Natural killer cell (primary cell): ENCODE measurements around the gene ZNF451. TPM values are rescaled to one million over a fixed set of nuclear protein-coding genes. Genes with fewer than 3 reads are reported as not detected.

ENCODE experiments used
- ATAC-seq, 3 donors: fragments of 150-1000 bp in 2 of 3; fragments of 200-7000 bp in 1 of 3; cut with Tn5 transposase; 1 replicate in 1 of 3; 2 replicates in 2 of 3; pipeline ENCODE4 v1.10.0; 2021; ENCODE audit warnings: mild to moderate bottlenecking in 2 of 3, moderate library complexity in 2 of 3
- DNase-seq, 2 donors: peaks; one replicate each; pipeline versions ENCODE4 v3.0.0 to v3.0.0-alpha.2; 2013 to 2021; ENCODE audit warnings: mixed read lengths in 1 of 2
- H3K27ac ChIP-seq: one replicate; pipeline ENCODE4 v1.5.1; 2013; ENCODE audit warnings: mild to moderate bottlenecking, low read length
- H3K27me3 ChIP-seq: one replicate; pipeline ENCODE4 v1.6.1; 2013; ENCODE audit warnings: low read length; ENCODE audit not compliant: control insufficient read depth, insufficient read depth
- H3K36me3 ChIP-seq: one replicate; pipeline ENCODE4 v1.6.1; 2013; ENCODE audit warnings: low read length; ENCODE audit not compliant: control insufficient read depth, insufficient read depth
- H3K4me1 ChIP-seq: one replicate; pipeline ENCODE4 v1.6.1; 2013; ENCODE audit warnings: low read length; ENCODE audit not compliant: control insufficient read depth, insufficient read depth
- H3K4me3 ChIP-seq: one replicate; pipeline ENCODE4 v1.5.1; 2013; ENCODE audit warnings: low read length
- H3K9me3 ChIP-seq: one replicate; pipeline ENCODE4 v1.6.1; 2013; ENCODE audit warnings: low read length; ENCODE audit not compliant: control insufficient read depth, insufficient read depth
- H3K27ac Mint-ChIP-seq, 2 donors: one replicate each; pipeline ENCODE4 v1.8.0; 2022; ENCODE audit warnings: mild to moderate bottlenecking in 2 of 2, mixed read lengths in 2 of 2, moderate library complexity in 1 of 2
- H3K27me3 Mint-ChIP-seq, 2 donors: one replicate each; pipeline ENCODE4 v1.8.0; 2022; ENCODE audit warnings: low read depth in 2 of 2, mixed read lengths in 2 of 2
- H3K36me3 Mint-ChIP-seq: one replicate; pipeline ENCODE4 v1.8.0; 2022; ENCODE audit warnings: mixed read lengths
- H3K4me1 Mint-ChIP-seq, 2 donors: one replicate each; pipeline ENCODE4 v1.8.0; 2022; ENCODE audit warnings: mixed read lengths in 2 of 2
- H3K4me3 Mint-ChIP-seq: one replicate; pipeline ENCODE4 v1.8.0; 2022; ENCODE audit warnings: mild to moderate bottlenecking, moderate library complexity, mixed read lengths
- H3K9me3 Mint-ChIP-seq, 2 donors: one replicate each; pipeline ENCODE4 v1.8.0; 2022; ENCODE audit warnings: mixed read lengths in 2 of 2
- WGBS: methylation state at CpG from one replicate; pipeline ENCODE4 v1.1.7; 2013; ENCODE audit warnings: missing lambda C conversion rate; ENCODE audit not compliant: insufficient coverage; 5-methylcytosine and 5-hydroxymethylcytosine counted together
- intact Hi-C: fragments of 100-400 bp; cut with micrococcal nuclease; formaldehyde crosslinking; loops from one replicate; pipeline ENCODE4 v1.14.2; 2022
- total RNA-seq, 4 donors: library from RNA; stranded (reverse); fragments of 120-200 nt in 1 of 4; gene quantifications; one replicate each; pipeline versions ENCODE4 v1.2.3 to v1.2.4, GENCODE V29; 2013 to 2022
- TF ChIP-seq, protein P1 (sequence below): fragments of 200-600 bp; IDR thresholded peaks from one replicate; pipeline ENCODE4 v1.8.0; 2022; ENCODE audit warnings: antibody characterized with exemption

The ZNF451 gene
- total RNA-seq, 3 donors from 2014 or later (not counting 1 experiment from before 2014, with no cell fraction given): 121 to 131 (median 122) TPM

DNA sequence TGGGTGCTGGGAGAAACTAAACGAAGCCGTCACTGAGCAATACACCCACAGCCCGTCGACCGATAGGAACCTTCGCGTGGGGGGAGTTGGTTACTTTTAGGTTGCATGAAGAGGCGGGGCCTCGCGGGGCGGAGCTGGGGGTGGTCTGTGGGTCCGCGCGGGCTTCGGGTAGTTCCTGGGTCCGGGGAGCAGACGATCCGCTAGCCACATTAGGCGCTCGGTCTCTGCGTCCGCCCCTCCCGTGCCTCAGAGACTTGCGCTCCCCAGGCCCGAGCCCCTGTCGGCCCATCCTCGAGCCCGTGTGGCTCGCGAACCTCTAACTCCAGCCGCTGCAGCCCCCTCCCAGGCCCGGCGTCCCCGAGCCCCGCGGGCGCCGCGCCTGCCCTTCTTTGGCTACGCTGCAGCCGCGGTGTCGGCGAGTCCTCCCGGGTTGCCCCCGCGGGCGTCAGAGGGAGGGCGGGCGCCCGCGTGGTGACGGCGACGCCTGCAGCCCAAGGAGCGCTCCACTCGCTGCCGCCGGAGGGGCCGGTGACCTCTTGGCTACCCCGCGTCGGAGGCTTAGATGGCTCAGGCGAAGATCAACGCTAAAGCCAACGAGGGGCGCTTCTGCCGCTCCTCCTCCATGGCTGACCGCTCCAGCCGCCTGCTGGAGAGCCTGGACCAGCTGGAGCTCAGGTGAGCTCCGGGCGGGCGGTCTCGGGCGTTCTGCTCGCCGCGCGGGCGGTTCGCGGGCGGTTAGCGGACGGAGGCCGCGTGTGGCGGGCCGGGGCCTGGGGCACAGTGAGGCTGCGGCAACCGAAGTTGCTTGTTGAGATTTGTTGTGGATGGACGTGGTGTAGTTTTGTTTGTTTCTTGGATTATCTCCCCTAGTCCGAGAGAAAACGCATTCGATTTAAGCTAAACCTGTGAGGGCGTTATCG lies 82.4 kb downstream of the ZNF451 start, which contains the start of gene BAG2:
Gene BAG2, plus strand, starts transcription at position 191 of the 920 bp plus-strand sequence. Its CDS starts 372 bp downstream, at position 563.
- ATAC-seq: peak; percentile 85 to 94 (median 90)
- peak; percentile 89 to 90 for DNase-seq
- peaks cover 3% of the 10 kb centered on the region for H3K36me3 ChIP-seq
- Mint-ChIP-seq H3K4me1 (peaks cover 20 to 21% of the 10 kb centered on the region in 2 donors), H3K9me3 (no peaks in the 10 kb centered on the region), H3K27me3 (no peaks in the 10 kb centered on the region), H3K27ac (peak within 1 kb of the TSS; percentile 85 to 88), H3K36me3 (no peaks in the 10 kb centered on the region), H3K4me3 (peak within 1 kb of the TSS; percentile 91)
- peak within 1 kb of the TSS; percentile 74 for H3K4me3 ChIP-seq
- H3K27me3 ChIP-seq: no peaks in the 10 kb centered on the region
- H3K9me3 ChIP-seq: no peaks in the 10 kb centered on the region
- WGBS: under 1% methylated on average over 97 of the region's 97 CpGs
- H3K27ac ChIP-seq: peak within 1 kb of the TSS; percentile 81
- TF ChIP-seq, protein P1, sequence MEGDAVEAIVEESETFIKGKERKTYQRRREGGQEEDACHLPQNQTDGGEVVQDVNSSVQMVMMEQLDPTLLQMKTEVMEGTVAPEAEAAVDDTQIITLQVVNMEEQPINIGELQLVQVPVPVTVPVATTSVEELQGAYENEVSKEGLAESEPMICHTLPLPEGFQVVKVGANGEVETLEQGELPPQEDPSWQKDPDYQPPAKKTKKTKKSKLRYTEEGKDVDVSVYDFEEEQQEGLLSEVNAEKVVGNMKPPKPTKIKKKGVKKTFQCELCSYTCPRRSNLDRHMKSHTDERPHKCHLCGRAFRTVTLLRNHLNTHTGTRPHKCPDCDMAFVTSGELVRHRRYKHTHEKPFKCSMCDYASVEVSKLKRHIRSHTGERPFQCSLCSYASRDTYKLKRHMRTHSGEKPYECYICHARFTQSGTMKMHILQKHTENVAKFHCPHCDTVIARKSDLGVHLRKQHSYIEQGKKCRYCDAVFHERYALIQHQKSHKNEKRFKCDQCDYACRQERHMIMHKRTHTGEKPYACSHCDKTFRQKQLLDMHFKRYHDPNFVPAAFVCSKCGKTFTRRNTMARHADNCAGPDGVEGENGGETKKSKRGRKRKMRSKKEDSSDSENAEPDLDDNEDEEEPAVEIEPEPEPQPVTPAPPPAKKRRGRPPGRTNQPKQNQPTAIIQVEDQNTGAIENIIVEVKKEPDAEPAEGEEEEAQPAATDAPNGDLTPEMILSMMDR: no peak
- peaks cover 11% of the 10 kb centered on the region for H3K4me1 ChIP-seq
- intact Hi-C loops: loop anchor here (1.0 to 2.0 kb wide), 5 partner anchors 36 to 144 kb away; partner anchors contain the start of gene KIAA1586

DNA sequence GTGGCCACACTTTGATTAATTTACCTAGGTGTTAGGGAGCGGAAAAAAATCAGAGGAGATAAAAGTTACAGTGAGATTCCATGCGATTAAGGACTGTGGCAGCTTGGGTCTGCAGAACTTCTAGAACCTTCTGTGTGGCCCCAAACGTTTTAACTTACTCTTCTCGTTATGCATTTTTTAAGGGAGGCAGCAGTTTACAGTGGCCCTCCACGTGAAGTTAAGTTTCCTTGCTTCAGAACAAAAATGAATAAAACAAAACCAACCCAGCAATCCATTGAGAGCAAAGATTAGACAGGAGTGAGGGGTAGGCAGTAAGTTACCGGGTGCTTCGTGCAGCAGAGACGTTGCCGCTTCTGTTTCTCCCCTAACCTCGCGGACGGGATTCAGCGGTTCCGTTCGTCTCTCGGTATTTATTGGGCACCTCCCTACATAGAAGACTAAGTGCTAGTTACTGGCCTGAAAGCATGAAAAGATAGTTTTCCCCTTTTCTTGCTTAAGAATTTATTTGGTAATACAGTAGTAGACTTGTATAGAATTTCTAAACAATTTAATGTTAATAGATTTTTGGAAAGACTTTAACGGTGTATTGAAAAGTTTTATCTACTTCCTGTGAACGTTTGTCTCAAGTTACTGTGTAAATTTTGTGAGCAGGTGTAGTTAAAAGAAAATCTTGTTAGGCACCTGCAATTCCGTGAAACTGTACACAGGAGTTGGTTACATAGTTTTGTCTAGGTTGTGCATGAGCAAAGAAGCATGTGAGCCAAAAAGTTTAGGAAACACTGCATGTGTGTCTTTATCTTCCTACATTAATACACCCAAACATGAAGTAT lies 83.3 kb downstream of the ZNF451 start:
- H3K4me3 ChIP-seq: peak overlapping the region; percentile 74
- TF ChIP-seq, protein P1: no peak
- H3K27ac ChIP-seq: peak overlapping the region; percentile 75
- H3K36me3 Mint-ChIP-seq: no peaks in the 10 kb centered on the region
- H3K4me1 Mint-ChIP-seq: peaks cover 20 to 21% of the 10 kb centered on the region in 2 donors
- no peaks in the 10 kb centered on the region for H3K27me3 Mint-ChIP-seq
- ATAC-seq (no peak), DNase-seq (peak in 1 of 2 donors; percentile 58)
- WGBS: 4% methylated on average over 19 of the region's 19 CpGs
- H3K9me3 ChIP-seq: no peaks in the 10 kb centered on the region
- H3K9me3 Mint-ChIP-seq: no peaks in the 10 kb centered on the region
- no peaks in the 10 kb centered on the region for H3K27me3 ChIP-seq
- H3K4me1 ChIP-seq: peaks cover 11% of the 10 kb centered on the region
- peak overlapping the region; percentile 91 for H3K4me3 Mint-ChIP-seq
- no peaks in the 10 kb centered on the region for H3K36me3 ChIP-seq
- peak overlapping the region; percentile 85 to 88 for H3K27ac Mint-ChIP-seq
- intact Hi-C loops: loop anchor here (2.0 kb wide), 2 partner anchors 36 to 126 kb away; partner anchors contain the start of gene KIAA1586

DNA sequence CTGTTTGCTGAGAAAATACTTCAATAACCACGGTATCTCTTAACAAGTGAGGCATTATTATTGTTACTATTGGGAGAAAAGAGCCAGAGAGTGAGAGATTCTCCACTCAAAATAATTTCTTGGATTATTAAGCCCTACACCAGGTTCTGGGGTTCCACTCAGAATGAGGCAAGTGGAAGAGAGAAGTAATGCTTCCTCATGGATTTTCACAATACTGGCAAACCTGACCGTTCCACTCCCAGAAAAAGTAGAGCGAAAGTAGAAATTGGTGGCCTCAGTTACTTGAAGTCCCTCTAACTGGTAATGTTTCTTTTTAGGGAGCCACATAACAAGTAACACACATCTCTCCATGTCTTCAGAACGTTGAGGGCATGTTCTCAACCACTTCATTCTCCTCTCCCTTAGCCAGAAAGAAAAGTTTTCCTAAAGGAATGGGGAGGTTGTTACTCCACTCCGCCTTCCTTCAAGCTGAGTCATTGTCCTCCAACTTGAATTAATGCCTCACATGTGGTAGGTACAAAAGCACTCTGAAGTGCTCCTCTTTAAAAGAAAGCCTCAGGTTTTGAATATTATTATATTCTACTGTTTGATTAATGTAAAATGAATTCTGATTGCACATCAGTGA lies 84.0 kb downstream of the ZNF451 start:
- 87% methylated on average over 3 of the region's 5 CpGs for WGBS
- intact Hi-C loops: loop anchor here (2.0 kb wide), 2 partner anchors 37 to 127 kb away; partner anchors contain the start of gene KIAA1586
- Mint-ChIP-seq H3K4me3 (peak overlapping the region; percentile 91), H3K27ac (peak overlapping the region; percentile 85 to 88), H3K36me3 (no peaks in the 10 kb centered on the region), H3K27me3 (no peaks in the 10 kb centered on the region), H3K4me1 (peaks cover 20 to 21% of the 10 kb centered on the region in 2 donors), H3K9me3 (no peaks in the 10 kb centered on the region)
- ATAC-seq: no peak
- Histone ChIP-seq H3K27ac (no peak overlapping the region), H3K9me3 (no peaks in the 10 kb centered on the region), H3K36me3 (no peaks in the 10 kb centered on the region), H3K4me1 (peaks cover 11% of the 10 kb centered on the region), H3K27me3 (no peaks in the 10 kb centered on the region), H3K4me3 (no peak overlapping the region)
- no peak for DNase-seq
- TF ChIP-seq, protein P1: no peak
